NT2/D1 (cell line): ENCODE data around the gene PCP4L1.

Experiments used
- DNase-seq: peaks from one replicate; pipeline ENCODE4 v3.0.0-alpha.2; 2011; ENCODE audit warnings: low read depth, low spot score
- H3K27me3 ChIP-seq: 2 replicates; pipeline ENCODE4 v1.6.0; 2011; ENCODE audit warnings: mild to moderate bottlenecking; ENCODE audit not compliant: insufficient read length, insufficient read depth
- H3K36me3 ChIP-seq: 2 replicates; pipeline ENCODE4 v1.6.1; 2011; ENCODE audit warnings: mild to moderate bottlenecking, low read length, mixed read lengths; ENCODE audit not compliant: insufficient read depth, insufficient read length
- H3K4me1 ChIP-seq: 2 replicates; pipeline ENCODE4 v1.5.1; 2011; ENCODE audit not compliant: insufficient read depth, insufficient read length
- H3K4me3 ChIP-seq: 2 replicates; pipeline ENCODE4 v1.5.1; 2011; ENCODE audit warnings: low read depth; ENCODE audit not compliant: insufficient read length
- H3K9ac ChIP-seq: 2 replicates; pipeline ENCODE4 v1.6.0; 2011; ENCODE audit warnings: low read depth; ENCODE audit not compliant: insufficient read length
- H3K9me3 ChIP-seq: 2 replicates; pipeline ENCODE4 v1.5.1; 2011; ENCODE audit warnings: mild to moderate bottlenecking, low read length; ENCODE audit not compliant: insufficient read depth
- SUZ12 ChIP-seq: IDR thresholded peaks from 2 replicates; pipeline ENCODE4 v1.6.1; 2011; ENCODE audit not compliant: insufficient read length, insufficient read depth; ENCODE audit errors: extremely low read depth
- YY1 ChIP-seq: IDR thresholded peaks from 2 replicates; pipeline ENCODE4 v1.6.1; 2011; ENCODE audit not compliant: insufficient read length, insufficient read depth
- ZNF274 ChIP-seq: IDR thresholded peaks from 2 replicates; pipeline ENCODE4 v1.6.1; 2011; ENCODE audit warnings: mild to moderate bottlenecking, low read depth, low read length

Gene PCP4L1

DNA sequence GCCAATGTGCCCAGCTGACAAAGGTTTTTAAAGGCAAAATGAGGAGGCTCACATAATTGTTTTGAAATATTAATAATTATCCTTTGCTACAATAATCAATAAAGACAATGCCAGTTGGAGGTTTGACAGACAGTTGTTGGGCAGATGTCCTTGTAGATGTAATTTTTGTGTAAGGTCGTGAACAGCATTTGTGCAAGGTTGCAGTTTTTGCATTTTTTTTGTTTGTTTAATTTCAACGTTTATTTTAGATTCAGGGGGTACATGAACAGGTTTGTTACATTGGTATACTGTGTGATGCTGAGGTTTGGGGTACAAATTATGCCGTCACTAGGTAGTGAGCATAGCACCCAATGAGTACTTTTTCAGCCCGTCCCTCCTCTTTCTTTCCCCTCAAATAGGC is 41.9 kb downstream of the PCP4L1 start:
- no peak for DNase-seq
- Histone ChIP-seq H3K9me3 (no peaks in the 10 kb centered on the region), H3K27me3 (no peaks in the 10 kb centered on the region), H3K4me1 (peaks cover 2% of the 10 kb centered on the region), H3K36me3 (no peaks in the 10 kb centered on the region), H3K4me3 (no peak overlapping the region), H3K9ac (no peak overlapping the region)
- no peak for TF ChIP-seq SUZ12
- no peak for TF ChIP-seq YY1
- TF ChIP-seq ZNF274, result no peak

DNA sequence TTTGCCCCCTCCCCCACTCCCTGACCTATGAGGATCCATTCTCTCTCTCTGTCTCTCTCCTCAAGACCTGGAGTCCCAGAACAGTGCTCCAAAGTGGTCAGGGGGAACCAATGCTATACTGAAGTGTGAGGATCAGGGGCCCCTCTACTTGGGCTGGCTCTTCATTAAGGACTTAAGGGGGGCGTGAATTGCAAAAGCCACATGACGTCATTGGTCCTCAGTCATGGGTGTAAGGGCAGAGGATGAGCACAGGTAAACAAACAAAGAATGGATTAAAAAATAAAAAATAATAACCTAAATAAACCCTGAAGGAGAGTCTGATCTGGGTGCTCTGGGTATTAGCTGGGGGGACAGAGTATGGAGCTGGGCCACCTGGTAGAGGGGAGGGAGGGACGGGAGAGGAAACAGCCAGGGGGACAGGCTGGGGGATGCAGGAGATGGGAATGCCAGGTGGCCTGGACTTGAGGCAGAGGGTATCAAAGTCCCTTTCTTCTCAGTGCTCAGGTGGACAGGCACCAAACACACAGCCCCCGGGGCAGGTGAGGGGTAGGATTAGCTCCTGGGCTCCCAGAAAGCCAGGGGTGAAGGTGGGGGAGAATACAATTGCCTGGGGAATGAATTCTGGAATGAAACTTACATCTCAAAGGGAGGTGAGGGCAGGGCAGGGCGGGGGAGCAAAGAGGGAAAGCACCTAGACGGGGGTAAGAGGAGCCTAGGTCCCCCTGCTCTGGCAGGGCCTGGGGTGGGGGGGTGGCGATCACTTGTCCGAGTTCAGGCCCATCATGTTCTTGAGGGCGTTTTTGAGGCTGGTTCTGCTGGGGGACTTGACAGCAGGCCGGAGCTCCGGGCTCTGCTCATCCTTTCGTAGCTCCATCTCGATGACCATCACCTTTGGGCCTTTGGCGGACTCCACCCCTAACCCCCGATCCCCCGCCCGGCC is 46.7 kb downstream of the PCP4L1 start:
- Histone ChIP-seq H3K27me3 (no peaks in the 10 kb centered on the region), H3K9me3 (no peaks in the 10 kb centered on the region), H3K4me1 (peaks cover 8% of the 10 kb centered on the region), H3K9ac (peak overlapping the region; percentile 89), H3K4me3 (peak overlapping the region; percentile 86), H3K36me3 (no peaks in the 10 kb centered on the region)
- TF ChIP-seq ZNF274, result no peak
- no peak for TF ChIP-seq SUZ12
- TF ChIP-seq YY1, result no peak
- DNase-seq, result no peak

DNA sequence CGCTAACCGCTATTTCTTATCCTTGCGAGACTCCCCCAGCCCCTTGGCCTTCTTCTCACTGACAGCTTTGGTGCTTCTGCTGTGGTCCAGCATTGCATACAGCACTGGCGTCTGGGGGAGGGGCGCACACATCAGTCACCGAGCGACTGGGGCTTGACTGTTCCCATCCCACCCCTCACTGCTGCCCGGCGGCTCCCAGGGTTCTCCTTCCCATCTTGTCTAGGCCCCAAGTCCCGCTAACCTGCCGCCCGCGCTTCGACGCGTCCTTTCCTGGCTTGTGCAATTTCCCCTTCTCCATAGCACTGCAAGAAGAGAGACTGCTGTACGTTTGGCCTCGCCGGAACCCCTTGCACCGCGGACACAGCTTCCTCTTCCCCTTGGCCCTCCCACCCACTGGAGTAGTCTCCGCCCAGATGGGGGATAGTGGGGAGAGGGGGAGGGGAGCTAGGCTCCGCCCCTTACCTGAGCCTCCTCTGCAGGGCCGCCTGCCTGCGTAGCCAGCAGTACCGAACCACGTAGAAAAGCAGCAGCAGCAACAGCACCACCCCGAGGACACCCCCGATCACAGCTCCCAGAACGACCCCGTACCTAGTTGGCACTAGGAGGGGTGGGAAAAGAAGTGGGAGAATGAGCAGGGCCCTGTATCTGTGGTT is 47.4 kb downstream of the PCP4L1 start:
- TF ChIP-seq ZNF274 (no peak), YY1 (no peak), SUZ12 (no peak)
- peaks cover 8% of the 10 kb centered on the region for H3K4me1 ChIP-seq
- DNase-seq, result peak; percentile 92
- no peaks in the 10 kb centered on the region for H3K36me3 ChIP-seq
- H3K9ac ChIP-seq, result peak overlapping the region; percentile 89
- H3K27me3 ChIP-seq, result no peaks in the 10 kb centered on the region
- no peaks in the 10 kb centered on the region for H3K9me3 ChIP-seq
- H3K4me3 ChIP-seq, result peak overlapping the region; percentile 86

DNA sequence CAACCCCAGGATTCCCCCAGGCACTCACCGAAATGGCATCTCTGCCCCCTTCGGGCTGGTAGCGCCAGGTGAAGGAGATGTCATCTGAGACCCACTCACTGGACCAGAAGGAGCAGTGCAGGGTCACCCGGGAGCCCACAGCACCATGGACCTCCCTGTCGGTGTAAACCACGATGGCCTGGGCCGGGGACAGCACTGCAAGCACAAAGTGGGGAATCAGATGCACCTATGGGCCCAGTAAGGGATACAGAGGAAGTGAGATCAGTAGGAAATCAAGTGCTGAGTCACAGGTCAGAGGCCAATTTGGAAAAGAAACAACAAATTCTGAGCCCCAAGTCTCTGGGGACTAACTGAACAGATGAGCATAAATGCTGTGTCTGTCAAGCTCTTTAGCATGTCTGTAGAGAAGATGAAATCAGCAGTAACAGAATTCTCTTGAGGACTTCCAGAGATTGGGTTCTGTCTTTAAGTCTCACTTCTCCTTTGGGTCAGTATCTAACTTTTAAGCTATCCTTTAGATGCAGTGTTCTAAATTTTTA is 48.8 kb downstream of the PCP4L1 start:
- Histone ChIP-seq H3K27me3 (no peaks in the 10 kb centered on the region), H3K9ac (no peak overlapping the region), H3K36me3 (no peaks in the 10 kb centered on the region), H3K4me3 (no peak overlapping the region), H3K9me3 (no peaks in the 10 kb centered on the region), H3K4me1 (peaks cover 11% of the 10 kb centered on the region)
- TF ChIP-seq ZNF274 (no peak), SUZ12 (no peak), YY1 (no peak)
- DNase-seq, result no peak

DNA sequence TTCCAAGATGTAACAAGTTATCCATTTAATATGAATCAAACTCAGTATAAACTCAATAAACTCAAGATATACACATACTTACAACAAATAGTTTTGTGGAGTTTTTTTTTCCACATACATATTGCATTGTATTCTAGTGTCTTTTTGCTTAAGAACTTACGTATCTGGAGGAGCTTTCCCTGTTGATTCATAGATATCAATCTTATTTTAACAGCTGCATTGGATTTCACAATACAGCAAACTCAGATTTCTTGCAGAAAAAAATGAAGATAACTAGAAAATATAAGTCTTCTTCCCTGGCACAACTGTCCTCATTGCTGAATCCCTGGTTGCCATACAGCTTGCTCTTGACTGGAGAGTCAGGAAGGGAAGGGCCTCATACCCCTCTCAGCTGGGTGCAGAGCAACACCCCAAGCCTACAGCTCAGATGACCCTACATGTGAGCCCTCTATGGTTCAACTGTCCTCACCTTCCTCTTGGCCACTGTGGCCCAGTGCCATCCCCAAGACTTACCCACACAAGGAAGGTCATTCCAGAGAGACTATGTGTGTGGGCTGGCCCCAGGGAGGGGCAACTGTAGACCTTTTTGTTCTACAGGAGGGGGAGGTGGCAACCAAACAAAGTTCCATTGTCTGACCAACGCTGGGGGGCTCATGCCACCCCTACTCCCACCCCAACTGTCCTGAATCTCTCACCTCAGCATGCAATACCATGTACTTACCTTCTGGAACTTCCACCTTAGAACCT is 49.5 kb downstream of the PCP4L1 start:
- Histone ChIP-seq H3K4me1 (peaks cover 11% of the 10 kb centered on the region), H3K4me3 (no peak overlapping the region), H3K27me3 (no peaks in the 10 kb centered on the region), H3K36me3 (no peaks in the 10 kb centered on the region), H3K9ac (no peak overlapping the region), H3K9me3 (no peaks in the 10 kb centered on the region)
- TF ChIP-seq ZNF274 (no peak), SUZ12 (no peak), YY1 (no peak)
- DNase-seq, result no peak

DNA sequence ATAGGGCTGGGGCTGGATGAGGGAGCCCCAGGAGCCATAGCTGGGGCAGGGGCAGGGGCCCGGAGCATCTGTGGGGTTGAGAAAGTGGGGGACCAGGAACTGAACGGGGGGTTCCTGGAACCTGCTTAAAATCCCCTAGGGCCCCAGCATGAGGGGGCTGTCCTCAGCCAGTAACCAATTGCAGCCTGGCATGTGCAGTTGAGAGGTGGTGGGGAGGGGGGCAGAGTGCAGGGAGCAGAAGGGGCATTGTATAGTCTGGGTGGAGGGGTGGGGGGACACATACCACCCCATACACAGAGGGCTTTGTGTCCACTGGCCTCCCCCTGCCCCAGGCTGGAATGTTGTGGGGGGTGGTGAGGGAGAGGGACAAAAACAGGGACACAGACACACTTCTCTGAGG is 51.3 kb downstream of the PCP4L1 start, which contains the start of gene MPZ:
TSS of gene MPZ (minus strand) at position 101 of the 400 bp plus-strand sequence. CDS start at position 38, 63 bp downstream.
- Histone ChIP-seq H3K27me3 (no peaks in the 10 kb centered on the region), H3K4me1 (peaks cover 8% of the 10 kb centered on the region), H3K9me3 (no peaks in the 10 kb centered on the region), H3K4me3 (no peak within 1 kb of the TSS), H3K36me3 (no peaks in the 10 kb centered on the region), H3K9ac (no peak within 1 kb of the TSS)
- no peak for DNase-seq
- TF ChIP-seq SUZ12 (no peak), ZNF274 (no peak), YY1 (no peak)
